MM.1S (cell line): Measurements from ENCODE around the gene CLEC9A.

Experiments used
- DNase-seq: peaks from one replicate; pipeline ENCODE4 v3.0.0-alpha.2; 2015
- H2AFZ ChIP-seq: fragments of 300-600 bp; sonication (generic); 2 replicates; pipeline ENCODE4 v1.6.0; 2016; ENCODE audit warnings: antibody characterized with exemption, low read length
- H3F3A ChIP-seq: fragments of 300-600 bp; sonication (generic); 2 replicates; pipeline ENCODE4 v1.6.1; 2016; ENCODE audit warnings: mild to moderate bottlenecking, antibody characterized with exemption, low read length, moderate library complexity, mixed read lengths; ENCODE audit not compliant: insufficient read depth
- H3K27ac ChIP-seq: fragments of 300-600 bp; sonication (generic); 2 replicates; pipeline ENCODE4 v1.5.1; 2016; ENCODE audit warnings: mild to moderate bottlenecking, low read length
- H3K27me3 ChIP-seq: fragments of 300-600 bp; sonication (generic); replicated peaks from 2 replicates; pipeline ENCODE4 v1.6.0; 2016; ENCODE audit warnings: low read length; ENCODE audit not compliant: insufficient read depth
- H3K36me3 ChIP-seq: fragments of 300-600 bp; sonication (generic); replicated peaks from 2 replicates; pipeline ENCODE4 v1.6.1; 2016; ENCODE audit warnings: mild to moderate bottlenecking, low read length, mixed read lengths; ENCODE audit not compliant: insufficient read depth
- H3K4me1 ChIP-seq: fragments of 300-600 bp; sonication (generic); 2 replicates; pipeline ENCODE4 v1.6.1; 2016; ENCODE audit warnings: low read length, mixed read lengths
- H3K4me2 ChIP-seq: fragments of 300-600 bp; sonication (generic); 2 replicates; pipeline ENCODE4 v1.6.0; 2016; ENCODE audit warnings: low read depth, low read length
- H3K4me3 ChIP-seq: fragments of 300-600 bp; sonication (generic); 2 replicates; pipeline ENCODE4 v1.5.1; 2016; ENCODE audit warnings: low read length, mixed read lengths
- H3K79me2 ChIP-seq: fragments of 300-600 bp; sonication (generic); 2 replicates; pipeline ENCODE4 v1.6.1; 2016; ENCODE audit warnings: mixed run types, low read length, mixed read lengths
- H3K9ac ChIP-seq: fragments of 300-600 bp; sonication (generic); 2 replicates; pipeline ENCODE4 v1.6.1; 2016; ENCODE audit warnings: low read length, mixed read lengths
- H3K9me2 ChIP-seq: fragments of 300-600 bp; sonication (generic); replicated peaks from 2 replicates; pipeline ENCODE4 v1.6.1; 2016; ENCODE audit warnings: mild to moderate bottlenecking, low read length, mixed read lengths; ENCODE audit not compliant: insufficient read depth
- H3K9me3 ChIP-seq: fragments of 300-600 bp; sonication (generic); replicated peaks from 2 replicates; pipeline ENCODE4 v1.6.1; 2016; ENCODE audit warnings: mild to moderate bottlenecking, low read length, mixed read lengths; ENCODE audit not compliant: insufficient read depth
- H4K20me1 ChIP-seq: fragments of 300-600 bp; sonication (generic); 2 replicates; pipeline ENCODE4 v1.6.1; 2016; ENCODE audit warnings: mild to moderate bottlenecking, low read length, moderate library complexity, mixed read lengths; ENCODE audit not compliant: insufficient read depth
- CTCF ChIP-seq: fragments of 300-600 bp; sonication (generic); IDR thresholded peaks from 2 replicates; pipeline ENCODE4 v1.5.1; 2016; ENCODE audit warnings: antibody characterized with exemption, low read length, mixed read lengths
- EZH2 ChIP-seq: fragments of 300-600 bp; sonication (generic); optimal IDR thresholded peaks from 2 replicates; pipeline ENCODE3; 2017; ENCODE audit warnings: low read depth, mild to moderate bottlenecking, antibody characterized with exemption, low read length, mixed read lengths
- EZH2phosphoT487 ChIP-seq: fragments of 300-600 bp; sonication (generic); IDR thresholded peaks from 2 replicates; pipeline ENCODE4 v1.6.1; 2018; ENCODE audit warnings: antibody characterized with exemption, low read length

The CLEC9A gene

DNA sequence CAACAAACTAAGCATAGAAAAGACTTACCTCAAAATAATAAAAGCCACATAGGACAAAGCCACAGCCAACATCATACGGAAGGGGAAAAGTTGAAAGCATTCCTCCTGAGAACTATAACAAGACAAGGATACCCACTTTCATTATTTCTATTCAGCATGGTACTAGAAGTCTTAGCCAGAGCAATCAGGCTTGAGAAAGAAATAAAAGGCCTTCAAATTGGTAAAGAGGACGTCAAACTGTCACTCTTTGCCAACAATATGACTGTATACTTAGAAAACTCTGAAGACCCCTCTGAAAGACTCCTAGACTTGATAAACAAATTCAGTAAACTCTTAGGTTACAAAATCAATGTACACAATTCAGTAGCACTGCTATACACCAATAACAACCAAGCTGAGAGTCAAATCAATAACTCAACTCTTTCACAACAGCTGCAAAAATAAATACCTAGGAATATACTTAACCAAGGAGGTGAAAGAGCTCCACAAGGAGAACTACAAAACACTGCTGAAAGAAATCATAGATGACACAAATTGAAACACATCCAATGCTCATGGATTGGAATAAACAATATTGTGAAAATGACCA is 79.9 kb downstream of the CLEC9A start:
- no peaks in the 10 kb centered on the region for H4K20me1 ChIP-seq
- H3K36me3 ChIP-seq = no peaks in the 10 kb centered on the region
- no peaks in the 10 kb centered on the region for H3K27me3 ChIP-seq
- no peaks in the 10 kb centered on the region for H3K4me1 ChIP-seq
- no peaks in the 10 kb centered on the region for H3K79me2 ChIP-seq
- no peak overlapping the region for H3K4me2 ChIP-seq
- no peaks in the 10 kb centered on the region for H3K9me2 ChIP-seq
- no peak for DNase-seq
- no peaks in the 10 kb centered on the region for H3K9me3 ChIP-seq
- no peaks in the 10 kb centered on the region for H3F3A ChIP-seq
- no peak overlapping the region for H3K27ac ChIP-seq
- no peak overlapping the region for H3K9ac ChIP-seq
- TF ChIP-seq EZH2phosphoT487 (no peak), CTCF (no peak), EZH2 (no peak)
- H2AFZ ChIP-seq = no peak overlapping the region
- no peak overlapping the region for H3K4me3 ChIP-seq

GRCh38 chr12:10111451-10111850 is 81.0 kb downstream of the CLEC9A start:
- H3K27me3 ChIP-seq = no peaks in the 10 kb centered on the region
- H3K9me2 ChIP-seq = no peaks in the 10 kb centered on the region
- H3K4me2 ChIP-seq = no peak overlapping the region
- H3K4me3 ChIP-seq = no peak overlapping the region
- no peaks in the 10 kb centered on the region for H3K36me3 ChIP-seq
- no peaks in the 10 kb centered on the region for H3K4me1 ChIP-seq
- H3K79me2 ChIP-seq = no peaks in the 10 kb centered on the region
- H3K27ac ChIP-seq = no peak overlapping the region
- no peak overlapping the region for H3K9ac ChIP-seq
- TF ChIP-seq CTCF = no peak
- TF ChIP-seq EZH2 = no peak
- TF ChIP-seq EZH2phosphoT487 = no peak
- no peak for DNase-seq
- no peaks in the 10 kb centered on the region for H3K9me3 ChIP-seq
- H3F3A ChIP-seq = no peaks in the 10 kb centered on the region
- no peaks in the 10 kb centered on the region for H4K20me1 ChIP-seq
- no peak overlapping the region for H2AFZ ChIP-seq

DNA sequence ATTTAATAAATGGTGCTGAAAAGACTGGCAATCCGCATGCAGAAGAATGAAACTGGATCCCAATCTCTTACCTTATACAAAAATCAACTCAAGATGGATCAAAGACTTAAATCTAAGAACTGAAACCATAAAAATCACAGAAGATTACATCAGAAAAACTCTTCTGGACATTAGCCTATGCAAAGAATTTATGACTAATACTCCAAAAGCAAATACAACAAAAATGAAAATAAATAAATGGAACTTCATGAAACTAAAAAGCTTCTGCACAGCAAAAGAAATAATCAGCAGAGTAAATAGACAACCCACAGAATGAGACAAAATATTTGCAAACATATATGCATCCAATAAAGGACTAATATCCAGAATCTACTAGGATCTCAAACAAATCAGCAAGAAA is 82.6 kb downstream of the CLEC9A start:
- no peak overlapping the region for H3K27ac ChIP-seq
- no peak overlapping the region for H3K4me2 ChIP-seq
- H3K9ac ChIP-seq = no peak overlapping the region
- no peaks in the 10 kb centered on the region for H4K20me1 ChIP-seq
- H3K36me3 ChIP-seq = no peaks in the 10 kb centered on the region
- no peak for DNase-seq
- no peaks in the 10 kb centered on the region for H3K9me3 ChIP-seq
- H3K9me2 ChIP-seq = no peaks in the 10 kb centered on the region
- no peak overlapping the region for H2AFZ ChIP-seq
- no peak for TF ChIP-seq EZH2phosphoT487
- TF ChIP-seq EZH2 = no peak
- TF ChIP-seq CTCF = no peak
- H3K79me2 ChIP-seq = no peaks in the 10 kb centered on the region
- no peaks in the 10 kb centered on the region for H3K27me3 ChIP-seq
- no peaks in the 10 kb centered on the region for H3K4me1 ChIP-seq
- no peak overlapping the region for H3K4me3 ChIP-seq
- H3F3A ChIP-seq = no peaks in the 10 kb centered on the region
